Endothelial cell of umbilical vein (primary cell): Measurements from ENCODE around the gene ORMDL1. TPM values are rescaled to one million over a fixed set of nuclear protein-coding genes. Genes with fewer than 3 reads are reported as not detected.

Experiments used
- BruUV-seq: library from RNA; stranded (reverse); fragments of 400-500 nt; replicated peaks from 2 replicates; lab custom pipeline; 2021; lab: Mats Ljungman, UMichigan
- CTCF ChIA-PET: fragments of 300-600, 350-600 bp; sonication (Branson Sonifier 250); formaldehyde crosslinking; loops from one replicate; lab custom pipeline; 2021; ENCODE audit warnings: antibody characterized with exemption, inconsistent platforms; lab: Charles Lee
- POLR2A ChIA-PET: fragments of 300-600, 350-600 bp; sonication (Branson Sonifier 250); formaldehyde crosslinking; loops from one replicate; lab custom pipeline; 2021; ENCODE audit warnings: antibody characterized with exemption, inconsistent platforms; lab: Charles Lee
- DNase-seq: peaks from one replicate; pipeline ENCODE4 v3.0.0-alpha.2; 2011; ENCODE audit warnings: low read depth, low spot score
- FAIRE-seq: peaks from 2 replicates; lab custom pipeline; 2011; peaks lifted over from hg19 to GRCh38; lab: Jason Lieb, UNC
- H2AFZ ChIP-seq: 2 replicates; pipeline ENCODE4 v1.6.0; 2012; ENCODE audit warnings: low read depth, low read length, control low read depth, inconsistent platforms
- H3K27ac ChIP-seq: 2 replicates; pipeline ENCODE4 v1.5.1; 2011; ENCODE audit warnings: low read depth, mild to moderate bottlenecking, control low read depth, low read length, moderate library complexity; ENCODE audit not compliant: insufficient read depth
- H3K27me3 ChIP-seq, 2 experiments: 2 replicates each; pipeline versions ENCODE4 v1.6.0 to v1.6.1; 2011; ENCODE audit warnings: low read length in 2 of 2, mixed read lengths in 1 of 2; ENCODE audit not compliant: control insufficient read depth in 2 of 2, insufficient read depth in 2 of 2
- H3K36me3 ChIP-seq, 2 experiments: 2 replicates in 1 of 2; 3 replicates in 1 of 2; pipeline ENCODE4 v1.5.1; 2011; ENCODE audit warnings: low read length in 2 of 2, mild to moderate bottlenecking in 1 of 2, moderate library complexity in 1 of 2; ENCODE audit not compliant: control insufficient read depth in 2 of 2, insufficient read depth in 2 of 2; ENCODE audit errors: extremely low read depth in 1 of 2
- H3K4me1 ChIP-seq: 3 replicates; pipeline ENCODE4 v1.5.1; 2011; ENCODE audit warnings: mild to moderate bottlenecking, low read length; ENCODE audit not compliant: control insufficient read depth, insufficient read depth; ENCODE audit errors: extremely low read depth
- H3K4me2 ChIP-seq: 2 replicates; pipeline ENCODE4 v1.6.1; 2011; ENCODE audit warnings: low read length, control low read depth, mixed read lengths; ENCODE audit not compliant: insufficient read depth
- H3K4me3 ChIP-seq, 3 experiments: fragments of 200-600 bp in 1 of 3; sonication (generic), shearing (Covaris generic) in 1 of 3; replicated peaks in 1 of 3; 2 replicates each; pipeline ENCODE4 v1.5.1; 2011 to 2016; ENCODE audit warnings: control low read depth in 3 of 3, low read length in 3 of 3, mild to moderate bottlenecking in 2 of 3, inconsistent platforms in 1 of 3, low read depth in 1 of 3, moderate library complexity in 1 of 3; ENCODE audit not compliant: insufficient read depth in 1 of 3
- H3K79me2 ChIP-seq: 2 replicates; pipeline ENCODE4 v1.6.0; 2012; ENCODE audit warnings: low read length, inconsistent platforms; ENCODE audit not compliant: control insufficient read depth, insufficient read depth
- H3K9ac ChIP-seq: replicated peaks from 2 replicates; pipeline ENCODE3; 2011; ENCODE audit warnings: low read length, control low read depth; ENCODE audit not compliant: insufficient read depth; ENCODE audit errors: extremely low read depth
- H3K9me1 ChIP-seq: replicated peaks from 3 replicates; pipeline ENCODE4 v1.6.0; 2011; ENCODE audit warnings: mild to moderate bottlenecking, low read length; ENCODE audit not compliant: control insufficient read depth, insufficient read depth; ENCODE audit errors: extremely low read depth
- H3K9me3 ChIP-seq: replicated peaks from 2 replicates; pipeline ENCODE4 v1.5.1; 2012; ENCODE audit warnings: low read length, inconsistent platforms; ENCODE audit not compliant: control insufficient read depth, insufficient read depth
- H4K20me1 ChIP-seq: replicated peaks from 2 replicates; pipeline ENCODE3; 2011; ENCODE audit warnings: mild to moderate bottlenecking, low read length; ENCODE audit not compliant: control insufficient read depth, insufficient read depth; ENCODE audit errors: extremely low read depth
- EZH2 ChIP-seq: IDR thresholded peaks from 2 replicates; pipeline ENCODE4 v1.6.1; 2012; ENCODE audit warnings: borderline replicate concordance, low read depth, mild to moderate bottlenecking, moderate library complexity, low read length, inconsistent platforms; ENCODE audit not compliant: severe bottlenecking
- FOS ChIP-seq: IDR thresholded peaks from 2 replicates; pipeline ENCODE4 v1.6.1; 2011; ENCODE audit warnings: mild to moderate bottlenecking, low read length, moderate library complexity, borderline replicate concordance; ENCODE audit not compliant: insufficient read depth
- GATA2 ChIP-seq: IDR thresholded peaks from 2 replicates; pipeline ENCODE4 v1.7.0; 2011; ENCODE audit warnings: low read depth, mild to moderate bottlenecking, moderate library complexity, mixed read lengths, low read length; ENCODE audit not compliant: insufficient read length, insufficient read depth
- JUN ChIP-seq: IDR thresholded peaks from 2 replicates; pipeline ENCODE4 v1.6.1; 2011; ENCODE audit warnings: borderline replicate concordance, low read depth; ENCODE audit not compliant: insufficient read length, insufficient read depth
- MYC ChIP-seq: IDR thresholded peaks from one replicate; pipeline ENCODE4 v1.6.1; 2011; ENCODE audit warnings: mild to moderate bottlenecking, low read depth, low read length
- POLR2A ChIP-seq: IDR thresholded peaks from 2 replicates; pipeline ENCODE4 v1.6.1; 2012; ENCODE audit warnings: low read depth, mild to moderate bottlenecking, control low read depth, low read length
- POLR2AphosphoS5 ChIP-seq: IDR thresholded peaks from 2 replicates; pipeline ENCODE4 v1.6.1; 2012; ENCODE audit warnings: low read depth, mild to moderate bottlenecking, control low read depth, low read length, moderate library complexity; ENCODE audit not compliant: insufficient read depth
- dilution Hi-C: fragments of 300-500 bp; cut with MboI; formaldehyde crosslinking; loops from one replicate; pipeline ENCODE4 v1.15.0; 2019; ENCODE audit warnings: low sequenced_read_pairs; ENCODE audit not compliant: extremely low pct_ligation_motif_present
- intact Hi-C: fragments of 100-400 bp; cut with micrococcal nuclease; formaldehyde crosslinking; loops from one replicate; pipeline ENCODE4 v1.10.0; 2022
- polyA plus RNA-seq, 4 experiments: library from polyadenylated mRNA; depleted of rRNA in 3 of 4; stranded (reverse) in 3 of 4; unstranded in 1 of 4; fragments of >200 nt; gene quantifications; 2 replicates each; pipeline versions ENCODE4 v1.2.1 to v1.2.3, GENCODE V29; 2011 to 2012; ENCODE audit warnings: missing spikeins in 1 of 4
- total RNA-seq: library from RNA; stranded (reverse); gene quantifications from 2 replicates; pipeline ENCODE4 v1.2.3, GENCODE V29; 2021
- TF ChIP-seq, protein P1 (sequence below): IDR thresholded peaks from 2 replicates; pipeline ENCODE4 v1.6.1; 2011; ENCODE audit not compliant: insufficient read depth, insufficient read length
- TF ChIP-seq, protein P2 (sequence below), 2 donors: IDR thresholded peaks; 1 replicate in 1 of 2; 2 replicates in 1 of 2; pipeline ENCODE4 v1.5.1; 2011; ENCODE audit warnings: low read length in 2 of 2, mild to moderate bottlenecking in 2 of 2, moderate library complexity in 2 of 2, control low read depth in 1 of 2, inconsistent platforms in 1 of 2, low read depth in 1 of 2; ENCODE audit not compliant: insufficient read depth in 1 of 2; ENCODE audit errors: extremely low read depth in 1 of 2

Gene ORMDL1
- total and polyA plus RNA-seq, 2 donors (not counting 3 experiments of a cell fraction or from before 2014, with no cell fraction given) = 54.5 to 58.0 TPM

DNA sequence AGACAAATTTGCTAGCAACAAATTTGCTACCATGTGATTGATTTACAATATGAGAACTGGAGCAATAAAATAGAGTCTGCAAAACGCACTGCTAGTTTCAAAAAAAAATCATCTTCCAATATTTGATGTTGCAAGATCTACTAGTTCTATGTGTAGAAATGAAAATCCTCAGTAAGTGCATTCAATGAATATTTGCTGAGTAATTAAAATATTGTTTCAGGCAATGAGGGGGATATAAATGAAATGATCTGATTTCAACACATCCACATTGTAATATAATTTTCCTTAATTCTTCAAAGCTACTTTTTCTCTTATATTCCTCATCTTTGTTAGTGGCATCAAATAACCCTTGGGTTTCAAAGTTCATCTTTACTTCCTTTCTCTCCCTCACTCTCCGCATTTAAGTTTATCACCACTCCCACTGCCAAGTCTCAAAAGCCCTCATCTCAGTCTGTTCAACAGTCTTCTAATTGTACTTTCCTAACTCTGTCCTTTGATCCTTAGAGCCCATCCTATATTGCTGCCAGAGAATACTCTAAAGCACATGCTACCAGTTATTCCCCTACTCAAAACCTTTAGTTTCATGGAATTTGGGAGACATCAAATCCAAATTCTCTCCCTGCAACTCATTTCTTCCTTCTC, 27.7 kb downstream of the ORMDL1 start:
- no peak for FAIRE-seq
- dilution Hi-C loops = no loop called here
- CTCF ChIA-PET = no interaction called here

More for the DNA sequence above, 27.7 kb downstream of the ORMDL1 start:
- Histone ChIP-seq H3K27ac (no peak overlapping the region), H3K4me1 (no peaks in the 10 kb centered on the region), H2AFZ (no peak overlapping the region), H3K9ac (no peak overlapping the region), H3K9me1 (no peaks in the 10 kb centered on the region), H3K4me2 (no peak overlapping the region), H3K79me2 (no peaks in the 10 kb centered on the region), H3K9me3 (no peaks in the 10 kb centered on the region), H3K4me3 (no peak overlapping the region), H3K36me3 (no peaks in the 10 kb centered on the region), H3K27me3 (no peaks in the 10 kb centered on the region), H4K20me1 (no peaks in the 10 kb centered on the region)
- TF ChIP-seq FOS (no peak), GATA2 (no peak), POLR2A (no peak), JUN (no peak), POLR2AphosphoS5 (no peak), MYC (no peak), EZH2 (no peak)
- TF ChIP-seq, protein P1, sequence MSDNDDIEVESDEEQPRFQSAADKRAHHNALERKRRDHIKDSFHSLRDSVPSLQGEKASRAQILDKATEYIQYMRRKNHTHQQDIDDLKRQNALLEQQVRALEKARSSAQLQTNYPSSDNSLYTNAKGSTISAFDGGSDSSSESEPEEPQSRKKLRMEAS = no peak
- TF ChIP-seq, protein P2, sequence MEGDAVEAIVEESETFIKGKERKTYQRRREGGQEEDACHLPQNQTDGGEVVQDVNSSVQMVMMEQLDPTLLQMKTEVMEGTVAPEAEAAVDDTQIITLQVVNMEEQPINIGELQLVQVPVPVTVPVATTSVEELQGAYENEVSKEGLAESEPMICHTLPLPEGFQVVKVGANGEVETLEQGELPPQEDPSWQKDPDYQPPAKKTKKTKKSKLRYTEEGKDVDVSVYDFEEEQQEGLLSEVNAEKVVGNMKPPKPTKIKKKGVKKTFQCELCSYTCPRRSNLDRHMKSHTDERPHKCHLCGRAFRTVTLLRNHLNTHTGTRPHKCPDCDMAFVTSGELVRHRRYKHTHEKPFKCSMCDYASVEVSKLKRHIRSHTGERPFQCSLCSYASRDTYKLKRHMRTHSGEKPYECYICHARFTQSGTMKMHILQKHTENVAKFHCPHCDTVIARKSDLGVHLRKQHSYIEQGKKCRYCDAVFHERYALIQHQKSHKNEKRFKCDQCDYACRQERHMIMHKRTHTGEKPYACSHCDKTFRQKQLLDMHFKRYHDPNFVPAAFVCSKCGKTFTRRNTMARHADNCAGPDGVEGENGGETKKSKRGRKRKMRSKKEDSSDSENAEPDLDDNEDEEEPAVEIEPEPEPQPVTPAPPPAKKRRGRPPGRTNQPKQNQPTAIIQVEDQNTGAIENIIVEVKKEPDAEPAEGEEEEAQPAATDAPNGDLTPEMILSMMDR (IDR thresholded peaks at IDR 0.05; ENCODE audit: extremely low read depth in 1 of 2, insufficient read depth in 1 of 2, low read depth in 1 of 2, low read length in 2 of 2) = no peak
- POLR2A ChIA-PET = no interaction called here
- intact Hi-C loops = no loop called here
- BruUV-seq = no TSS peak
- DNase-seq = no peak
